GM12878 (cell line): ENCODE data around the gene COL5A1. TPM values are rescaled to one million over a fixed set of nuclear protein-coding genes. Genes with fewer than 3 reads are reported as not detected.

Source experiments
- ATAC-seq: fragments of 200-7000 bp; cut with Tn5 transposase; 3 replicates; pipeline ENCODE4 v1.9.1; 2020; ENCODE audit warnings: mild to moderate bottlenecking, moderate library complexity
- BruUV-seq: library from RNA; stranded (reverse); fragments of 400-500 nt; replicated peaks from 2 replicates; lab custom pipeline; 2021; lab: Mats Ljungman, UMichigan
- CTCF ChIA-PET: fragments of 300-600 bp; sonication (Branson Sonifier 250); formaldehyde crosslinking; extraction: SDS; loops from one replicate; lab custom pipeline; 2021; ENCODE audit warnings: inconsistent platforms; lab: Yijun Ruan, JAX
- POLR2A ChIA-PET: fragments of 350-600 bp; formaldehyde crosslinking; extraction: SDS; loops from one replicate; lab custom pipeline; 2021; ENCODE audit warnings: inconsistent platforms; lab: Charles Lee
- RAD21 ChIA-PET: fragments of 300-600 bp; sonication (Branson Sonifier 250); formaldehyde crosslinking; loops from one replicate; lab custom pipeline; 2023; ENCODE audit warnings: antibody characterized with exemption; ENCODE audit not compliant: unreplicated experiment; lab: Charles Lee
- SMC1A ChIA-PET: fragments of 300-600 bp; sonication (Branson Sonifier 250); formaldehyde crosslinking; loops from one replicate; lab custom pipeline; 2023; ENCODE audit not compliant: unreplicated experiment, uncharacterized antibody; lab: Charles Lee
- DNase-seq: peaks from one replicate; pipeline ENCODE4 v3.0.0-alpha.2; 2011; ENCODE audit warnings: low read depth, low spot score
- FAIRE-seq: peaks from 3 replicates; lab custom pipeline; 2011; peaks lifted over from hg19 to GRCh38; lab: Jason Lieb, UNC
- H2AFZ ChIP-seq: 2 replicates; pipeline ENCODE4 v1.6.0; 2011; ENCODE audit warnings: low read depth, low read length, control low read depth; ENCODE audit not compliant: control insufficient read depth
- H3K27ac ChIP-seq: 2 replicates; pipeline ENCODE4 v1.5.1; 2011; ENCODE audit warnings: control low read depth; ENCODE audit not compliant: control insufficient read depth, insufficient read depth
- H3K27me3 ChIP-seq, 2 experiments: replicated peaks in 1 of 2; 2 replicates each; pipeline versions ENCODE4 v1.6.0 to v1.6.1; 2011; ENCODE audit warnings: low read length in 1 of 2; ENCODE audit not compliant: control insufficient read depth in 2 of 2, insufficient read depth in 2 of 2
- H3K36me3 ChIP-seq, 2 experiments: 2 replicates each; pipeline ENCODE4 v1.5.1; 2011; ENCODE audit warnings: low read length in 1 of 2; ENCODE audit not compliant: control insufficient read depth in 2 of 2, insufficient read depth in 2 of 2
- H3K4me1 ChIP-seq: 2 replicates; pipeline ENCODE4 v1.6.1; 2011; ENCODE audit warnings: mild to moderate bottlenecking, low read length, moderate library complexity, mixed read lengths; ENCODE audit not compliant: control insufficient read depth, insufficient read depth
- H3K4me2 ChIP-seq: 2 replicates; pipeline ENCODE4 v1.6.0; 2011; ENCODE audit warnings: control low read depth; ENCODE audit not compliant: control insufficient read depth, insufficient read depth
- H3K4me3 ChIP-seq: fragments of 200-600 bp; sonication (generic); 2 replicates; pipeline ENCODE4 v1.5.1; 2016
- H3K79me2 ChIP-seq: 2 replicates; pipeline ENCODE4 v1.6.0; 2011; ENCODE audit warnings: low read length; ENCODE audit not compliant: control insufficient read depth, insufficient read depth
- H3K9ac ChIP-seq: 2 replicates; pipeline ENCODE4 v1.8.0; 2011; ENCODE audit warnings: low read length, control low read depth, mixed read lengths; ENCODE audit not compliant: control insufficient read depth, insufficient read depth
- H3K9me3 ChIP-seq: replicated peaks from 3 replicates; pipeline ENCODE4 v1.5.1; 2011; ENCODE audit warnings: mild to moderate bottlenecking, low read length; ENCODE audit not compliant: control insufficient read depth, insufficient read depth
- H4K20me1 ChIP-seq: 2 replicates; pipeline ENCODE4 v1.6.0; 2011; ENCODE audit not compliant: control insufficient read depth, insufficient read depth
- BCL3 ChIP-seq: IDR thresholded peaks from 2 replicates; pipeline ENCODE4 v1.6.1; 2011; ENCODE audit warnings: borderline replicate concordance, low read depth, mild to moderate bottlenecking, moderate library complexity, low read length; ENCODE audit not compliant: insufficient read depth, poor library complexity, severe bottlenecking
- MTA3 ChIP-seq: IDR thresholded peaks from 2 replicates; pipeline ENCODE4 v1.6.1; 2012; ENCODE audit warnings: low read length, inconsistent platforms, borderline replicate concordance
- PML ChIP-seq: IDR thresholded peaks from 2 replicates; pipeline ENCODE4 v1.6.1; 2012; ENCODE audit warnings: low read length, inconsistent platforms
- POLR2AphosphoS2 ChIP-seq: IDR thresholded peaks from 2 replicates; pipeline ENCODE4 v1.6.1; 2011; ENCODE audit warnings: low read depth, mild to moderate bottlenecking, low read length, improper control_type of control experiment, moderate library complexity
- RAD51 ChIP-seq: fragments of 450-650 bp; IDR thresholded peaks from 2 replicates; pipeline ENCODE4 v1.6.1; 2016; ENCODE audit warnings: moderate library complexity, mild to moderate bottlenecking, inconsistent platforms
- RCOR1 ChIP-seq: conservative IDR thresholded peaks from 2 replicates; pipeline ENCODE4 v1.6.1; 2012; ENCODE audit warnings: low read depth, low read length, improper control_type of control experiment
- RELA ChIP-seq: fragments of 450-650 bp; IDR thresholded peaks from 2 replicates; pipeline ENCODE4 v1.8.0; 2014; ENCODE audit warnings: borderline replicate concordance; ENCODE audit not compliant: partially characterized antibody
- RFX5 ChIP-seq: IDR thresholded peaks from 2 replicates; pipeline ENCODE4 v1.6.1; 2011; ENCODE audit warnings: low read depth, low read length, improper control_type of control experiment
- RUNX3 ChIP-seq: IDR thresholded peaks from 2 replicates; pipeline ENCODE4 v1.6.1; 2012; ENCODE audit warnings: low read length, inconsistent platforms
- SPI1 ChIP-seq: IDR thresholded peaks from 2 replicates; pipeline ENCODE4 v1.6.1; 2011; ENCODE audit warnings: low read depth, mild to moderate bottlenecking, low read length, moderate library complexity, borderline replicate concordance; ENCODE audit not compliant: insufficient read depth
- TAF1 ChIP-seq: IDR thresholded peaks from 2 replicates; pipeline ENCODE4 v1.6.1; 2011; ENCODE audit warnings: mild to moderate bottlenecking, low read depth, low read length, borderline replicate concordance
- TBL1XR1 ChIP-seq: IDR thresholded peaks from 2 replicates; pipeline ENCODE4 v1.6.1; 2012; ENCODE audit warnings: low read depth, low read length, improper control_type of control experiment
- TCF12 ChIP-seq: IDR thresholded peaks from 2 replicates; pipeline ENCODE4 v1.6.1; 2011; ENCODE audit warnings: low read depth, mild to moderate bottlenecking, low read length
- ZNF622 ChIP-seq: fragments of 450-650 bp; IDR thresholded peaks from 2 replicates; pipeline ENCODE4 v1.6.1; 2017; ENCODE audit warnings: mild to moderate bottlenecking, inconsistent platforms
- WGBS: methylation state at CpG from one replicate; pipeline ENCODE4 v1.1.6; 2016; ENCODE audit warnings: low lambda C conversion rate; ENCODE audit not compliant: insufficient replicate concordance, insufficient coverage; ENCODE audit errors: missing lambda C conversion rate; 5-methylcytosine and 5-hydroxymethylcytosine counted together
- in situ Hi-C: fragments of 300-500 bp; cut with MboI; formaldehyde crosslinking; loops from 9 replicates; pipeline ENCODE4 v1.14.3; 2018; ENCODE audit warnings: mixed read lengths
- intact Hi-C: fragments of 100-400 bp; cut with micrococcal nuclease; formaldehyde crosslinking; loops from one replicate; pipeline ENCODE4 v1.14.2; 2022; ENCODE audit not compliant: unreplicated experiment
- polyA plus RNA-seq, 11 experiments: library from polyadenylated mRNA; depleted of rRNA in 4 of 11; unstranded in 6 of 11; stranded (reverse) in 5 of 11; fragments of >200 nt; fragmentation: Nextera tagmentation in 4 of 11; fragmentation: Illumina TruSeq in 1 of 11; extraction: Ambion mirVana in 4 of 11; extraction: Trizol in 1 of 11; gene quantifications; 1 replicate in 1 of 11; 2 replicates in 10 of 11; pipeline versions ENCODE4 v1.2.1 to v1.2.3, GENCODE V29; 2011 to 2016; ENCODE audit warnings: inconsistent platforms in 2 of 11, missing spikeins in 2 of 11, low read depth in 1 of 11
- total RNA-seq, 4 experiments: library from RNA; depleted of rRNA in 3 of 4; stranded (reverse); fragments of >200 nt in 3 of 4; fragmentation: Illumina TruSeq in 1 of 4; extraction: Trizol in 1 of 4; gene quantifications; 2 replicates each; pipeline versions ENCODE4 v1.2.1 to v1.2.3, GENCODE V29; 2013 to 2021

COL5A1 gene
- total and polyA plus RNA-seq, 10 of the 15 experiments (the other 5 are each of a cell fraction or from before 2014, with no cell fraction given) = under 0.01 to 0.15 (median 0.13) TPM; not detected in 4

- no peak for TF ChIP-seq POLR2AphosphoS2
Observed at GRCh38 chr9:134682651-134683364, 41.2 kb downstream of the COL5A1 start (continued).

- H3K36me3 ChIP-seq = no peaks in the 10 kb centered on the region
- CTCF ChIA-PET = no interaction called here
- H4K20me1 ChIP-seq = no peaks in the 10 kb centered on the region
- no peak overlapping the region for H3K4me2 ChIP-seq
- intact Hi-C loops (no loop called here), in situ Hi-C loops (no loop called here)
- H3K9ac ChIP-seq = no peak overlapping the region
- DNase-seq = no peak
- H2AFZ ChIP-seq = no peak overlapping the region
- no peak overlapping the region for H3K4me3 ChIP-seq
- H3K27me3 ChIP-seq = no peaks in the 10 kb centered on the region
- no peak for FAIRE-seq
- no peaks in the 10 kb centered on the region for H3K4me1 ChIP-seq
- H3K27ac ChIP-seq = no peak overlapping the region
- no peak for TF ChIP-seq MTA3
- no peak for TF ChIP-seq PML
- no peak for TF ChIP-seq RELA
- no peak for TF ChIP-seq RAD51
- no peak for TF ChIP-seq SPI1
- TF ChIP-seq RFX5 = no peak
- no peak for TF ChIP-seq TCF12
- no peak for TF ChIP-seq BCL3
- no peak for TF ChIP-seq TAF1
- no peak for TF ChIP-seq RUNX3
- no peak for TF ChIP-seq RCOR1
- no peak for TF ChIP-seq ZNF622
- TF ChIP-seq TBL1XR1 = no peak
- WGBS = 37% methylated on average over 22 of the region's 22 CpGs
- SMC1A ChIA-PET = no interaction called here
- POLR2A ChIA-PET = no interaction called here
- RAD21 ChIA-PET = no interaction called here
- BruUV-seq = no TSS peak
- H3K79me2 ChIP-seq = no peaks in the 10 kb centered on the region
- no peaks in the 10 kb centered on the region; the same call in 2 of the 3 replicates for H3K9me3 ChIP-seq
- no peak for ATAC-seq
Observed at GRCh38 chr9:134683714-134684374, 42.2 kb downstream of the COL5A1 start.
